Measurements from ENCODE around the gene VSIG4.

The VSIG4 gene

DNA sequence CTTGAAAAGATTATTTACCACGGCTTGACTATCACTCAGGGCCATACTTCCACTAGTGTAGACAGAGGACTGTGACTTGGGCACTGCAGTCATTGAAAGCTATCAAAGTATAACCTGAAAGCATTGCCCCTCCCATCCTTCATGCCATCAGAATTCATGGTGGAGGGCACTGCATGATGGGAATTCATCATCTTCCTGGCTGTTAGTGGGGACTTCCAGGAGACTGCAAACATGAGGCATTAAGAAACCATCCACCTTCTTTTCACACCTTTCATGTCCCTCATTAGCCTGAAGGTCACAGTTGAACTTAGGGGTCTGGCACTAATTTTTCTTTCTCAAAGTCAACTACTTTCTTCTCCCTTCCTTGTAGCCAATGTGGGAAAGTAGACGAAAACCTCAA is 25.8 kb downstream of the VSIG4 start:
- in situ Hi-C loops (cut with HindIII; ENCODE audit: low pct_unique_long_range_greater_than_20kb, low sequenced_read_pairs) = no loop called here
- no peak for DNase-seq (ENCODE audit: low read depth in 1 of 2, low spot score in 1 of 2)
- TF ChIP-seq JUND (IDR thresholded peaks at IDR 0.05; ENCODE audit: low read depth) = no peak

DNA sequence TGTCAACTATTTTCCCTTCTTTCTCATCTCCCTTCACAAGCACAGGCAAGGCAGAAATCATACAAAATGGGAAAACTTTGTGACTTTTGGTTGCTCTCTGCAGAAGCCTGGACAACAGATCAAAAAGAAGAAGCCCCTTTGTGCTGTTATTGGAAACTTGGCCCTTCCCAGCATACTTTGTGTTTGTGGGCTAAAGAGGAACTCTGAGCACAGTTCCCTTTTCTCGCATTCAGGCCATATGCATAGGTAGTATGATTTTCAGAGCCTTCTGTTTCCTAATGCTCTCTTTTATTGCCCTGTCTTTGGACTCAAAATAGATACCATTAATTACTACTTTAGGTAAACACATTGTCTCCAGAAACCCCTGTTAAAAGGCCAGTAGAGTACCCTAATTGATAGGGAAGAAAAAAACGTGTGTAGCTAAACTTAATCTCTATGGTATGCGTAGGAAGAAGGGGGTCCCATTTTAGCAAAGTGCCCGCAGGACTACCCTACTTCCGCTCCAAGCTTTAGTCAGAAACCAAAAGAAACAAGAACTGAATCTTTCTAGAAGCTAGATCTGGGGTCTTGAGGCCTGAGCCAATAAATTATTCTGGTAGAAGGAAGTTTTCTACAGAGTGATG is 26.6 kb downstream of the VSIG4 start:
- no peak for TF ChIP-seq JUND (IDR thresholded peaks at IDR 0.05; ENCODE audit: low read depth)
- in situ Hi-C loops (cut with HindIII; ENCODE audit: low pct_unique_long_range_greater_than_20kb, low sequenced_read_pairs) = no loop called here
- no peak for DNase-seq (ENCODE audit: low read depth in 1 of 2, low spot score in 1 of 2)

DNA sequence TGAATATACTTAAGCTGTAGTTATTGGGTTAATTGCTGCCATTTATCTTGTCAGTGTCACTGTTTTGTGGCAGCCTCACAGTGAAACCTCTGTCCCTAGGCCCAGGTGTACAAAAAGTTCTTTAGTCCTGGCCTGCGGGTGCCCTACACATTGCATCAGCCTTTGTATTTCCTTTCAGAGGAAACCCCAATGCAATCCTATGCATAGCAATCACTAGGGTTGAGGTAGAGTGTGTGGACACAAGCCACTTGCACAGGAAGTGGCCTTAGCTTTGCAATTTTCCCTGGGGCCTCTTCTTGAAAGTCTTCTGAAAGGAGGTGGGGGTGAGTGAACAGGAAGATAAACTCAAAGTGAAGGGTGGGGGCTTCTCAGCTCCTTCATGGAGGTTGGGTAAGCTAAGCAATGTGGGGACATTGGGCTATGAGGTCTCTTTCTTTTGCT is 27.8 kb downstream of the VSIG4 start:
- in situ Hi-C loops (cut with HindIII; ENCODE audit: low pct_unique_long_range_greater_than_20kb, low sequenced_read_pairs) = no loop called here
- no peak for DNase-seq (ENCODE audit: low read depth in 1 of 2, low spot score in 1 of 2)
- TF ChIP-seq JUND (IDR thresholded peaks at IDR 0.05; ENCODE audit: low read depth) = no peak

DNA sequence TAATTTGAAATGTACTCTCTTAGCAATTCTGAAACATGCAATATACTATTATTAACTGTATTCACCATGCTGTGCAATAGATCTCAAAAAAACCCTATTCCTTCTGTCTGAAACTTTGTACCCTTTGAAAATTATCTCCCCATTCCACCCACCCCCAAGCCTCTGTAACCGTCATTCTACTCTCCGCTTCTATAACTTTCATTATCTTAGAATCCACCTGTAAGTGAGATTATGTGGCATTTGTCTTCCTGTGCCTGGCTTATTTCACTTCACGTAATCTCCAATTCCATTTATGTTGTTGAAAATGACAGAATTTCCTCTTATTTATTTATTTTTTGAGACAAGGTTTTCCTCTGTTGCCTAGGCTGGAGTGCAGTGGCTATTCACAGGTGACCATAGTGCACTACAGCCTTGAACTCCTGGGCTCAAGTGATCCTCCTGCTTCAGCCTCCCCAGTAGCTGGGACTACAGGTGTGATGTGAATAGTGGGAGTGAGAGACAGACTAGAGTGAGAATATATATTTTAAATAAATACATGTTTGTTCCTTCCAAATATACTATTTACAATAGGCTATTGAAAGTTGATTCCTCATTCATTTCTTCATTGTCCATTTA is 30.5 kb downstream of the VSIG4 start:
- no peak for TF ChIP-seq JUND (IDR thresholded peaks at IDR 0.05; ENCODE audit: low read depth)
- DNase-seq (ENCODE audit: low read depth in 1 of 2, low spot score in 1 of 2) = no peak
- in situ Hi-C loops (cut with HindIII; ENCODE audit: low pct_unique_long_range_greater_than_20kb, low sequenced_read_pairs) = no loop called here

DNA sequence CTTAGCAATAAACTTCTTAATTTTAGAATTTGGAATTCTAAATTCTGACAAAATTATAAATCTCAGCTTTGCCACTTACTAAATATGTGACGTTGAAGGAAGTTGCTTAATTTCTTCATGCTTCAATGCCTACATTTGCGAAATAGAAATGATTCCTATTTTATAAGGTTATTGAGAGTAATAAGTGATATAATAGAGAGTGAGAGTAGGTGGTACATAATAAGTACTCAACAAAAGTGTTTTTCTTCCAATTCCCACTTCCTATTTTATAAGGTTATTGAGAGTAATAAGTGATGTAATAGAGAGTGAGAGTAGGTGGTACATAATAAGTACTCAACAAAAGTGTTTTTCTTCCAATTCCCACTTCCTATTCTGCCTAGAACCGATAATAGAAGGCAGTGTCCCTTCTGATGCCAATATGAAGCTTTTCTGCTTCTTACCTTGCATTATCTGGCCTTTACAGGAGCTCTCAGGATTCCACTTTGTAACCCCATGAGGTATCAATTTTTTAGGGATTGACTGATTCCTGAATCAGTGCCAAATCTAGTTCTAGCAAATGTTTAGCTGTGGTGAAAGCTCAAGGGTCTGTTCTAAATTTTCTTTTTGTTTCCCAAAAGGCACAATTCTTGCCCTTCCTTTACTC is 31.4 kb downstream of the VSIG4 start:
- no peak for TF ChIP-seq JUND (IDR thresholded peaks at IDR 0.05; ENCODE audit: low read depth)
- DNase-seq (ENCODE audit: low read depth in 1 of 2, low spot score in 1 of 2) = no peak
- in situ Hi-C loops (cut with HindIII; ENCODE audit: low pct_unique_long_range_greater_than_20kb, low sequenced_read_pairs) = no loop called here

DNA sequence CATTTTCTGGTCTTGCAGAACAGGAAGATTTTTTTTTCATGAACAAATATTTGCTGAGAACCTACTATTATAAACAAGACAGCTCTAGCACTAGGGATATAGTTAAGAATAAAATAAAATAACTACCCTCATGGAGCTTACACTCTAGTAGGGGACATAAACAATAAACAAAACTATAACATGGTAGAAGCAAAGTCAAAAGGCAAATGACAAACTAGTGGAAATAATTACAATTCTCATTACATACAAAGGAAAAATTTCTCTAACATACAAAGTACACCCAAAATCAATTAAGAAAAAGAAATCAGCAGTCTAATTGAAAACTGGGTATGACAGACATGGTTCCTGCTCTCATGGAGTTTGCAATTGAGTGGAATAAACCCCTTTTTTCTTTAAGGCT is 32.0 kb downstream of the VSIG4 start:
- no peak for DNase-seq (ENCODE audit: low read depth in 1 of 2, low spot score in 1 of 2)
- TF ChIP-seq JUND (IDR thresholded peaks at IDR 0.05; ENCODE audit: low read depth) = no peak
- in situ Hi-C loops (cut with HindIII; ENCODE audit: low pct_unique_long_range_greater_than_20kb, low sequenced_read_pairs) = no loop called here

DNA sequence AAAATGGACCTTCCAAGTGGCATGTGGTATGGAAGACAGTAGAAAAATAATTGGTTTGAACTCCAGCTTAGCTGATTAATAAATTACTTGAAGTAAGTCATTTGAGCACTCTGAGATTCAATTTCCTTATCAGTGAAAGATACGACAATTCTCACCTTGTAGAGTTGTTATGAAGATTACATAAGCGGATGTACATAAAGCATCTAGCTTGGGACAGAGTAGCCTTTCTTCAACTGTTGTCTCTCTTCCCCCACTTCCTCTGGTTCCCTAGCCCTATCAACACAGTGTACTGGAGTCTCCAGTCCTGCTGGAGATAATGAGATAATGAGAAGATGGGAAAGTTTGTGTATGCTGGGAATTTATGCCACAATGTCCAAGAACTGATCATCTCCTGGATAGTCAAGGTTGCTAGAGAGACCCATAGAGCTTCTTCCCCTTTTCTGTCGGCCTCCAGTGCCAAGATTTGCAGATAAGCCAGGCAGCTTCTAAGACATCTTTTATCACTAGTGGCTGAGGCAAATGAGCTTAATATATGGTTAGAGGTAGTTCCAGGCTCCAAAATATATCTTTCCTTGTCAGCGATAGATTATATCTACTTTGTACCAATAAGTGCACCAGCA is 33.9 kb downstream of the VSIG4 start:
- no peak for TF ChIP-seq JUND (IDR thresholded peaks at IDR 0.05; ENCODE audit: low read depth)
- no peak for DNase-seq (ENCODE audit: low read depth in 1 of 2, low spot score in 1 of 2)
- in situ Hi-C loops (cut with HindIII; ENCODE audit: low pct_unique_long_range_greater_than_20kb, low sequenced_read_pairs) = no loop called here

DNA sequence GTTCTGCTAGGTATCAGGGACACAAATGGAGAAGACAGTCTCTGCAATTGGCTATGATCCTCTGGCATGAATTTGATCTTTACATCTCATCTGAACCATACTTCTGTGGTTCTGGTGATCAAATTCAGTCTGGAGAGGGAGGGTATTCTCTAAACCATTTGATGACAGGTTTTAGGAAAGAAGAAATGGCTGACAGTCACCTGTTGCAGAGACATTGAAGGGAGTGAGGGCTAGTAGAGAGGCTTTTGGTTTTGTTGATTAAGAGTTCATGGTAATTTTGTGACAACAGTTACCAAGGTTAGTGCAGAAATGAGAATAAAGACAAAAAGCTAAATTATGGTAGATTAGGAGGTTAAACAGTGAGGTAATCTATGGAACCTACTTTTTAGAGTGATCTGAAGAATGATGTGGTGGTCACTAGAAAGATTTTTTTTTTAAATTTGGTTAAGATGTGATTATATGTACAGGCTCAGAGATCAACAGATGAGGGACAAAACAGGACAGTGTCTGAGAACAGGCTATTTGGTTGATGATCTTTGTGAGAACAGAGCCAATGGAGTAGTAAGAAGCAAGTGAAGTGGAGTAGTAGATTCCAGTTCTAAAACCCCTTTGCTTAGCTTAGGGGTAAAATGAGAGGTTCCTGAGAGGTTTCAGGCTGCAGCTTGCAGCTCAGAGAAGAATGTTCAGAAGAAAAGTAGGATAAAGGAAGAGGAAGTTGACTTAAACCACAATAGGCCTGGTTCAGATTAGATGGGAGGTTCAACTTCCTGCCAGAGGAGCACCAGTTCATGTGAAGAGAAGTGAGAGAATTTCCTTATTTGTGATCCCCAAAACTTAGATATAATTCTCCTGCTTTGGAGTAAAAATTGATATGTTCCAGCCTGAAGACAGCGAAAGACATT is 34.7 kb downstream of the VSIG4 start:
- TF ChIP-seq JUND (IDR thresholded peaks at IDR 0.05; ENCODE audit: low read depth) = no peak
- DNase-seq (ENCODE audit: low read depth in 1 of 2, low spot score in 1 of 2) = no peak
- in situ Hi-C loops (cut with HindIII; ENCODE audit: low pct_unique_long_range_greater_than_20kb, low sequenced_read_pairs) = no loop called here

DNA sequence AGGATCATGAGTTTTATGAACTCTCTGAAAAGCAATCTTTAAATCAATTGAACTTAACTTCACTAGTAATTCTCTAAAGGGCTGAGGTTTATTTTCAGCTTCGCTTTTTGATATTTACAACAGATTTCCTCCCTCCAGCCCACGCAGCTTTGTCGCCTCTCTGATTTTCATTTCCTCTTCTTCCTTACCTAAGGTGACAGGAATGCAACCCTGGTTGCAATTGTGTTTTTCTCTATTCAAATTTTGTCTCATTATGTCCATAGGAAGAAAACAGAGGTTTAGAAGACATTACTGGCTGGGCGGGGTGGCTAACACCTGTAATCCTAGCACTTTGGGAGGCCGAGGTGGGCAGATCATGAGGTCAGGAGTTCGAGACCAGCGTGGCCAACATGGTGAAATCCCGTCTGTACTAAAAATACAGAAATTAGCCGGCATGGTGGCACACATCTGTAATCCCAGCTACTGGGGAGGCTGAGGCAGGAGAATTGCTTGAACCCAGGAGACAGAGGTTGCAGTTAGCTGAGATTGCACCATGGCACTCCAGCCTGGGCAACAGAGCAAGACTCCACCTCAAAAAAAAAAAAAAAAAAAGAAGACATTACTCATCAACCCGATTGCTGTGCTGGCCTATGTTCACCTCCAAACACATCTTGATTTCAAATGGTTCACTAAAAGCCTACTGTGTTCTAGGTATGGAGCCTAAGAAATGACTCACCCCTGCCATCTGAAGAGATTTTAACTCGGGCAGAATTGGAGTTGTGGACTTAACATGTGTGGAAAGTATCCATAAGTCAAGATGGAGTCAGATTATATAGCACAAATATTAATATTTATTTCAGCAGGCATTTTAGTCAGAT is 36.8 kb downstream of the VSIG4 start:
- no peak for DNase-seq (ENCODE audit: low read depth in 1 of 2, low spot score in 1 of 2)
- in situ Hi-C loops (cut with HindIII; ENCODE audit: low pct_unique_long_range_greater_than_20kb, low sequenced_read_pairs) = no loop called here
- TF ChIP-seq JUND (IDR thresholded peaks at IDR 0.05; ENCODE audit: low read depth) = no peak

DNA sequence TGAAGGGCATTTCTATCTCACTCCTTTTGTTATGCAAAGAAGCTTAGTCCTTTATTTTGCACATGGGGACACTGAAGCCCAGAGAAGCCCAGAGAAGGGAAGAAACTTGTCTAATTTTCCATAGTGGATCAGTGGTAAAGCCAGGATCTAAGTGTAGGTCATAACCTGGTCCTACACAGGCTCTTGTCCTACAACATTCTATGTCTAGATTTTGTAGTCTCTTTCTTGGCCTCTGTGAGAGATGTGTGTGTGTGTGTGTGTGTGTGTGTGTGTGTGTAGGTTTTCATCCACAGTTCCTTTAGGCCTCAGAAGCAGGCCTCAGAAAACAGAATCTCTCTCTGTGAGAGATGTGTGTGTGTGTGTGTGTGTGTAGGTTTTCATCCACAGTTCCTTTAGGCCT is 38.3 kb downstream of the VSIG4 start:
- no peak for DNase-seq (ENCODE audit: low read depth in 1 of 2, low spot score in 1 of 2)
- no peak for TF ChIP-seq JUND (IDR thresholded peaks at IDR 0.05; ENCODE audit: low read depth)
- in situ Hi-C loops (cut with HindIII; ENCODE audit: low pct_unique_long_range_greater_than_20kb, low sequenced_read_pairs) = no loop called here

DNA sequence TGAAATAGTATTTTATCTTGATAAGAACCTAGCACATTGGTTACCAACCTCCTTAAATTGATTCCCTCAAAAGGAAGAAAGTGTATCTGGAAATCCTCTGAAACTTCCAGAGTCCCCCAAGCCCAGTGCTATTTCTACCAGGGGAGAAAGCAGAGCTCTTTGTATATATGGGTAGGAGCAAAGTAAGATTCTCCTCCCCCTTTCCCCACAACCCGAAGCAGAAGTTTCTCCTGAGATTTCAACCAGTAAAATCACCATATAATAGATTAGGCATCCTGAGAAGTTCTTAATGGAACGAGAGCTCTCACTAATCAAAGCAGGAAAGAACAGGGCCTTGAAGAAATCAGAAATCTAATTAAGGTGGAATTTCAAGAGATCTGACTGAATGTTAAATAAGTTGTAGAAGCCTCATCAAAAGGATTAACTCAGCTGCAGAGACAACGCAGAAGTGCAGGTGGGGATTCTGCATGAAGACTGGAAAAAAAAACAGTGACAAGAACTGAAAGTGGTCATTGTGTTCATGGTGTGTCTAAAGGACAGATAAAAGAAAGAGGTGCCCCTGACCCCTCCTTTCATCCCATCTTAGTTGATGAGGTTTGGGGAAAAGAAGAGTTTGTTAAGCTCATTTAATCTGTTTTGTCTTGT is 39.1 kb downstream of the VSIG4 start:
- in situ Hi-C loops (cut with HindIII; ENCODE audit: low pct_unique_long_range_greater_than_20kb, low sequenced_read_pairs) = no loop called here

More for the DNA sequence above, 39.1 kb downstream of the VSIG4 start:
- TF ChIP-seq JUND (IDR thresholded peaks at IDR 0.05; ENCODE audit: low read depth) = no peak
- no peak for DNase-seq (ENCODE audit: low read depth in 1 of 2, low spot score in 1 of 2)
